NCI-H2107 (cell line): Measurements from ENCODE around the gene CNN3.

ENCODE experiments used
- DNase-seq: peaks from one replicate; lab custom pipeline; 2025; lab: John Stamatoyannopoulos, UW

CNN3 gene

DNA sequence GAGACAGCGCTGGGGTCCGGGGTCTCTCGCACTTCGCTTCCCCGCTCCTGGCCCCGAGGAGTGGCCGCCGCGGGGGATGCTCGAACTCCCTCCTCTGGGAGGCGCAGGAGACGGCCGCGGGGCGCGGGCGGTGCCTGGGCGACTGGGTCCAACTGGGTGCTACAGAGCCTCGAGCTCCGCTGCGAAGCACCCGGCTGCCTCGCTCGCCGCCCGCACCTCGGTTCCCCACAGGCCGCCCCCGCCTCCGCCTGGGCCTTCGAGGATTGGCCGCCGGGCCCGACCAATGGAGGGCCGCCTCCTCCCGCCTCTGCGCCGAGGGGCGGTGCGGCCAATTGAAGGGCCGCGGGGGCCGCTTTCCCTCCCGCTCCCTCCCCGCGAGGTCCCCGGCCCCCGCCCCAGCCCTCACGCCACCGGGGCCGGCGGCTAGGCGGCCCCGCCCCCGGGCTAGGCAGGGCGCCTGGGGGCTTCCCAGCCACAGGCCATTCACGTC is at the start of gene CNN3:
Gene CNN3, minus strand, starts transcription at position 196 of the 490 bp plus-strand sequence. CDS start 216 bp downstream, outside the sequence.
- peak; percentile 94 for DNase-seq

DNA sequence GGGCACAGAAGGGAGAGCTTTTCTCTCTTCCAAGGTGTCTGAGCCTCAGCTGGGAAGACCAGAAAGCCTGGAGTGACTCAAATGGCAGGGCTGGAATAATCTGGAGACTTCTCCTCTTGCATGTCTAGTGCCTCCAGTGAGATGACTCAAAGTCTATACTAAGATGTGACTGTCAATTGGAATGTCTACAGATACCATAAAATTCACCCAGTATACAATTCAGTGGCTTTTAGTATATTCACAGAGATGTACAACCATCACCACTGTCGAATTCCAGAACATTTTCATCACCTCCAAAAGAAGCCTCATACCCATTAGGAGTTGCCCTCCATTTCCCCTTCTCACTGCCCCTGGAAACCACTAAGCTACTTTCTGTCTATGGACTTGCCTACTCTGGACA is 47.9 kb upstream of the CNN3 start:
- no peak for DNase-seq

DNA sequence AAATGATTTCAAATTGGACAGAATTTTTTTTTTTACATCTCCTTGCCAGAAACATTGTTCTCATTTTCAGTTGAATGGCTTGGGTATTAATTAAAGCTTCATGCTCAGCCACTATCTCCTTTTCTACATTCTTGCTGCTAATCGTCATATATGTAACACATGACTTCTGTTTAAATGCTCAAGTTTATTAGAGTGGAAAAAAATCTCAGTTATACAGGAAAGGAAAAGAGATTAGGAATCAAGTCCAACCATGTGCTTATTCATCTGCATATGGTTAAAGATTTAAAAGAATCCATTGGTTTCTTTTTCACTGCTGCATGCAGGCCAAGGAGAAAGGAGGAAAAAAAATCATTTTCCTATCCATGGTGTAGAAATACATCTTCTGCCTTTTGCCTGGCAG is 47.3 kb upstream of the CNN3 start:
- no peak for DNase-seq

DNA sequence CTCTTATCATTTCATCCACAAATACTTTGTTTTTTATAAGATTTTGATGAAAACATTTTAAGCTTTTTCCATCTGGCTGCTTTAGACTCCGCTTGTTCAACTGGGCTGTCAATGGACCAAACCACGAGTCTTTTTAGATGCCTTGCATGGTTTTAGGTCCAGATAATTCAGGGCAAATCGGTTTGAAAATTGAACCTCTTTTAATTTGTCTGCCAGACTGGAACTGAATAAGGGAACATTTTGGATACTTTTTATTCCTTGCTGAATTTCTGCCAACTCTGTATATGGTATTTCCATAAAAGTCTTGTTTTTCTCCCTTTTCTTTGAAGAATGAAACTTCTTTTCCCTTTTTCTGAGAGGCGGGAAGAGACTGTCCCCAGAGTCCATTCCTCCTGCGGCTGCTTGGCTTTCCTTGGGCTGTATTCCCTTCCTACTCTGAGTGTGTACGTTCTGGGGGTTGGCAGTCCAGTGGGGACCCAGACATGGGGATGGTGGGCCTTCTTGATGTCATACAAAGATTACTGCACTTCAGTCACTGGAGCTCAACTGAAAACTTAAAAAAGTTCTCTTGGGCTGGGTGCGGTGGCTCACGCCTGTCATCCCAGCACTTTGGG is 46.5 kb upstream of the CNN3 start:
- no peak for DNase-seq

DNA sequence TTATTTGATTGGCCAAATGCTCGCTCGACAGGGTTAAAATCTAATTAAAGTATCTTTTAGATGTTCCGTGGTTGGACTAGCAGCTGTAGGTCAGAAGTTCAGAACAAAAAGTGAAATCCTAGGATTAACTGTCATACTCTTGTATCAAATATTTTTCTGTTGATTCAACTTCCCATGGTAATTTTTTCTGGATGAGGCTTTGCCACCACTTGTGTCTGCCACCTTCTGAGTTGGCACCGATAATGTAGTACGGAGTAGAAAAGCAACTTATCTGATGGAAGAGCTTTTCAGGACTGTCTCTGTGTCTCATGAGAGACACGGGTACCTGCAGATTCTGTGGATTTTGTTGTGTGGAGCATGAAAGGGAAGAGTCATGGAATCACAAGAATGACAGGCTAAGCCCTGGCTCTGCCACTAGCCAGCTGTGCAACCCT is 44.6 kb upstream of the CNN3 start:
- DNase-seq, result no peak

DNA sequence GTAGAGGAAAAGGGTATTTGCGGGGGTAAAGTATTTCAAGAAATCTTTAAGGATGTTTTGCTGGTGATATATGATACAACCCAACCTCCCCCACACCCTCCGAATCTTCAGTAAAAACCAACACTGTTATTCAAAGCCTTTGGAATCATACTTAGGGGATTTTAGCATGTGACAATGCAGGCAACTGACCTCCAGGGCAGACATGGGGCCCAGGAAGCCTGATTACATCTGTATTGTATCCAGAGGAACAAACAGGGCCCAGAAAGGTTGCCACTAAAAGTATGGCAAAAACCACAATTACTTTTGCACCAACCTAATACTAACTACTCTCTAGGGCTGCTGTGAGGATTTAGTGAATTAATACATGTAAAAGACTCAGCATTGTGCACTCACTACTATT is 43.9 kb upstream of the CNN3 start:
- no peak for DNase-seq

DNA sequence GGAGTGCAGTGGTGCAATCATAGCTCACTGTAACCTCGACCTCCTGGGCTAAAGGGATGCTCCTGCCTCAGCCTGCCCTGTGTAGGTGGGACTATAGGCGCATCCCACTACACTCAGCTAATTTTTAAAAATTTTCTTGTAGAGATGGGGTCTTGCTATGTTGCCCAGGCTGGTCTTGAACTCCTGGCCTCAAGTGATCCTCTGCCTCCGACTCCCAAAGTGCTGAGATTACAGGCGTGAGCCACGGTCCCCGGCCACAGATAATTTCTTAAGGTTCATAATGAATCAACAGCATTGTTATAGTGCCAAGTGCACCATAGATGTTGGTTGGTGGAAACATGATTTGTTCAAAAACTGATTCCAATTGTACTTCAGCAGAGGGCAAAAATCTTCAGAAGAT is 42.2 kb upstream of the CNN3 start:
- DNase-seq, result no peak

DNA sequence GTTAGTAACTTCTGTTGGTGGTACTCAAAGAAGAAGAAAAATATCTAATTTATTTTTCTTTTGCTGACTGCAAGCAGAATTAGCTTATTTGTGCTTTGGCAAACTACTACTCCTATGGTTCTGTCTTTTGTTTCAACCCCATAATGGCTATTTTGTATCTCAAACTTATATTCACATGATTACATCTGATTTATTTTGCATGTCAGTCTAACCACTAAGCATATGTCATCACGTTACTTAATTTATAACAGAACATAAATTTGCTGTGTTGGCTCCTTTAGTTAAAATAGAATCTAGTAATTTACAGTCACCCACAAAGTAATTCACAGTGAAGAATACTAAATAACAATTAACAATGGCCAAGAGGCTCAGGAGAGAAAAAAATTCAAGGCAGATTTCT is 39.1 kb upstream of the CNN3 start:
- no peak for DNase-seq

DNA sequence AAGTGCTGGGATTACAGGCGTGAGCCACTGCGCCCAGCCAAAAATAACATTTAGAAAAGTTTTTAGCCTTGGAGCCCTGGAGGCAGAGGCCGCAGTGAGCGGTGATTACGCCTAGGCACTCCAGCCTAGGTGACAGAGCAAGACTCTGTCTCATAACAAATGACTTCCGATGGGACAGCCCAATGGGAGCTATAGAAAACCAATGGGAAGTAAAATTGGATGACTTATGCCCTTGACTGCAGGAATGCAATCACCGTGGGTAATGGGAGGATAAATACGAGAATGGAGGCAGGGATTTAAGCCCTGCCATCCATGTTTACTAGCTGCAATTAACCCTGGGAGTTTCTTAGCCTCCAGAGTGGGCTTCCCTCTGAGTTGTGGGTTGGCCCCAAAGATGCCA is 37.0 kb upstream of the CNN3 start:
- no peak for DNase-seq

DNA sequence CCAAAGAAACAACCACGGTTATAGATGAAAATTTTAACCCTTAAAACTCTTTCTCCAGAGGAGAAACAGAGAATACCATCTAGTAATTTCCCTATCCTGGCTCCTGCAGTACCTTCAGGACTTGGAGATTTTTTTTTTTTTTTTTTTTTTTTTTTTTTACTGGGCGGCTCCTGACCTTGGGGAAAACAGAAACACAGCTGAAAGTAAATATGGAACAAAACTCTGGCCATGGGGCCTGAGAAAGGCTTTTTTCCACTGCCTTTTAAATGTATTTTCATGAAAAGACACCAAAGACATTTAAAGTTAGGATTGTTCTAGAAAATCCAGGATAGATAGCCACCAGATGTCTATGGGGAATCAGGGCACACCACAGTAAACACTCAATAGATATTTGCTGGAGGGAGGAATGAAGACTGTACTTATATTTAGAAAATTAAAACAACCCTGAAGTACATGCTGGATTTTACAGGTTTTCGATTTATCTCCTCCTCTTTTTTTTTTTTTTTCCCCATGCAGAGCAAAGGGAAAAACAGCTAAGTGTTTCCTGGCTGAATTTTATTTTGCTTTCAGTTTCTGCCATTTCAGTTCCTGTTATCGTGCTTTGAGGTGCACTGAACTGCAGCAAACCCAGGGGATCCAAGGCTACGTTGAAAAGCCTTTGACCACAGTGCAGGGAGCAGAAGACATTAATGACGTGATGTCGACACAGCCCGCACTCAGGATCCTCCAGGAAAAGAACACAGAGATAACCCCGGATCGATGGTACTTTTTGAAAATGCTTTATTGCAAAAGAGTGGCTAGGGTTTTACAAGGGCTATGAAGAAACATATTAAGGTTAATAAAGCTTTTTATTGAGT is 35.7 kb upstream of the CNN3 start:
- no peak for DNase-seq

DNA sequence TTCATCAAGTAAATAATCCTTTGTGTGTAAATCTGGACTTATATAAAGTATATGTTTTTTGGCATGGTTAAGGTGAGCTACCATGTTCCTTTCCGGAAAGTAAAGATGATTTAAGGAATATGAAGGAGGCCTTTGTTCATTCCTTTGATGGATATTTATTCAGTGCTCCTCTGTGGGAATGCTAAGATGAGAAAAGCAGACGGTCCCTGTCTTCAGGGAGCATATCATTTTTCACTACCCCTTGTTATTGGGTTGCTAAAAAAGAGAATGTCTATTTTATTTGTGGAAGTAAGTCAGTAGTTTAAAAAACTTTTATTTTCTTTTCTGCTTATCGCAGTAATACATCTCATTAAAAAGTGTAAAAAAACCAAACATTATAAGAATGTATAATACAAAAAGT is 35.1 kb upstream of the CNN3 start:
- DNase-seq, result no peak

DNA sequence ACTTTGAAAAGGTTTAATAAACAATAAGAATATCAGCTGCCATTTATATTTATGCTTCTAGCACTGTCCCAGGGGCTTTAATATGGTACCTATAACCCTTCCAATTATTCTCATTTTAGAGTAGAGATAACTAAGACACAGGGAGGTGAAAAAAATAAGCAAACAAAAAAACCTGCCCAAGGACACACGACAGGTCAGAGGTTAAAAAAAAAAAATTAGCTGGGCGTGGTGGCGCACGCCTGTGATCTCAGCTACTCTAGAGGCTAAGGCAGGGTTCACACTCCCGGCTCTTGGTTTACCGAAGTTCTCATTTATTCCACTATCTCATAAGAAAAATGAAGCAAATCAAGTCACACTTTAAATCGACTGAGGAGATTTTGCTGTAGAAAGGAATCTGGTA is 34.7 kb upstream of the CNN3 start:
- DNase-seq, result no peak

DNA sequence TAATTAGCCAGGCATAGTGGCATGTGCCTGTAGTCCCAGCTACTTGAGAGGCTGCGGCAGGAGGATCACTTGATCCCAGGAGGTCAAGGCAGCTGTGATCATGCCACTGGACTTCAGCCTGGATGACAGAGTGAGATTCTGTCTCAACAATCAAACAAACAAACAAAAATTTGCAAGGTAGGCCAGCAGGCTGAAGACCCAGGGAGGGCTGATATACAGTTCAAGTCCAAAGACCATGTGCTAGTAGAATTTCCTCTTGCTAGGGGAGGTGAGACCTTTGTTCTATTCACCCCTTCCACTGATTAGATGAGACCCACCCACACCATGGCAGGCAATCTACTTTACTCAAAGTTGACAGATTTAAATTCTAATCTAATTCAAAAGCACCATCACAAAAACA is 31.2 kb upstream of the CNN3 start:
- no peak for DNase-seq

DNA sequence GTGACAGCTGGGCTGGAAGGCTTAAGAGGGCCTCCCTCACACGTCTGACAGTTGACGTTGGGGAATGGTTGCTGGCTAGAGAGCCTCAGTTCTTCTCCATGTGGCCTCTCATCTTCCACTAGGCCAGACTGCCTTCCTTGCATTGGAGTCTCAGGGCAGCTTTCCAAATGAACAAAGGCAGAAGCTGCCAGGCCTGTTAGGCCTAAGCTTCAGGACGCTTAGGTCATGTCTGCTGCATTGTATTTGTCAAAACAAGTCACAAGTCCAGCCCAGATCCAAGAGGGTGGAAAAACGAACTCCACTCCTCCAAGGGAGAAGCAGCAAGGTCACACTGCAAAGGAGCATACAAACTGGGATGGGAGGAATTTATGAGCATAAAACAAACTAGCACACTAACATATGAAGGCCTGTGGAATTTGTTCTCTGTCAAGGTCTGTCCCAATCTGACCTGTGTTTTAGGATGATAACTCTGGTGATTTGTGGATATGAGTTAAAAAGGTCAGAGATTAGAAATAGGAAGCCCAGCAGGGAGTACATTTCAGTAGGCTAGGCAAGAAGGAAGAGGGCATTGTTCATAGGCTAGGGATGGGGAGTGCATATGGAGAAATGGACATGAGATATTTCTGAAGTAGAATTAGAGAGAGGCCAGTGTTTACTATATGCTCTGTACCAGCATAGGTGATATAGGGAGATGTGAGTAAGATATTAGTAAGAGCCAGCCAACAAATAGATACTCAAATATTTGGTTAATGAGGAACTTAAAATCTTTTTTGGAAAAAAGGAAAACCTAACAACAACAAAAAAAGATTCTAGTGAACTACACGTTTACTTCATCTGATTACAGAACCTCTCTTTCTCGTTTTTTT is 29.1 kb upstream of the CNN3 start:
- DNase-seq, result no peak

DNA sequence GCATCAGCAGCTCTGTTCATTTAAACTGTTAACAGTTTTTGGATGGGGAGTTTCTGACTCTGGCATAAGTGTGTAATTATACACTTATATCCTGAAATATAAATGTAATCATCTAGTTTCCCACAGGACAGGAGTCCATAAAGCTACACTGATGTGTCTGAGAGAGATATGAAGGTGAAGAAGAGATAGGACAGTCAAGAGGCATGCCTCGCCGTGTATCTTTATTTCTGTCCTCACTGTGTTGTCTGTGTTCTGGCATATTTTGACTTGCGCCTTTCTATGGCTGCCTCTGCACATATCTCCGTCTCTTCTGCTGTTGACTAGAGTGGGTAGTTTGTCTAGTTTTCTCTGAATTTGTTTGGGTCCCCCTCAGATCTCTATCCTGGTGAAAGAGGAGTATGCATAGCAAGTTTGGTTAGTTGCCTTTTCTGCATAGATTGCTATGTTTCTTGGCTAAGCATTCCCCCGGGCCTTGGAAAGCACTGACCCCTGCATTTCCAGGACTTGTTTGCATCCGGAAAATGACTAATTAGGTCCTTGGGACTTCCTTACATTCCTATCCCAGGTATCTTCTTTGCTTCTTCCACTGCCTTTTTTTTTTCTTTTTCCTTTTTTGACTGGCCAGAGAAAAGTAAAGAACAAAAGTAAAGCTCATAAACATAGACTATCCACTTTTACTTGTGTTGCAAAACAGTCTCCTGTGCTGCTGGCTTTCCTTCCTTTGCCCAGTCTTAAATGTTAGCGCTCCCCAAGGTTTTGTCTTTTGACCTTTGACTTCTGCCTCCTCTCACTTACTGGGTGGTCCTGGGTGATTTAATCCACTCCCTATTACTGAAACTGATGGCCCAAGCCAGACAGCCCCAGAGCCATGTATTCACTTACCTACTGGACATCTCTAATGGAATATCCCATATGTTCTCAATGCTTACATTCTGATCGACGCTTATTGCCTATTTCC is 27.6 kb upstream of the CNN3 start:
- peak; percentile 5 for DNase-seq

DNA sequence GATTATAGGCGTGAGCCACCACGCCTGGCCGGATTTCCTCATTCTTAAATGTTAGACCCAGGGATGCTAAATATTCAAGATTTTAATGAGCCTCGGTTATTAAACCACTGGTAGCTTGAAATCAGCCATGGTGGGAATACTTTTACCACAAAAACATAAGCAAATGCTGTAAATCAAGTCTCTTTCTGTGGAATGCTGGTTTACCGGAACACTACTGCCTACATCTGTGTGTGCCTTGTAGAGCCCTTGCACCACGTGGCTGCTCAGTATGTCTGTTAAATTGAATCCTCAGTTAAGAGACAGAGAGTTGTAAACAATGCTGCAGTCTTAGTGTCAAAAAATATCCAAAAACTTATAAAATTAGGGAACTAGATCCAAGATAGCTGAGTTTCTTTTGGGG is 26.8 kb upstream of the CNN3 start:
- no peak for DNase-seq

DNA sequence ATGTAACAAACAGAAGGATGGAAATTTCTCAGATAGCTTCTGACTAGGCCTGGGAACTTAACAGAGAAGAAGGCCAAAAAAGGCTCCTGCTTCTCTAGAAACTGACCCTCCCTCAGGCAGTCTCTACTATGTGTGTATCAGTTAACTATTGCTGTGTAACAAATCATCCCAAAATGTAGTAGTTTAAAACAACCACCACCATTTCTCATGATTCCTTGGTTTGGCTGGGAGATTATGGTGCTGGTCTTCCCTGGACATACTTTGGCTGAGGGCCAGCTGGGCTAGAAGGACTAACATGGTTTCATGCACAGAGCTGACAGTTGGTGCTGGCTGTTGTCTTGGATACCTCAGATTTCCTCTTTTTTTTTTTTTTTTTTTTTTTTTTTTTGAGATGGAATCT is 26.2 kb upstream of the CNN3 start:
- DNase-seq, result no peak

DNA sequence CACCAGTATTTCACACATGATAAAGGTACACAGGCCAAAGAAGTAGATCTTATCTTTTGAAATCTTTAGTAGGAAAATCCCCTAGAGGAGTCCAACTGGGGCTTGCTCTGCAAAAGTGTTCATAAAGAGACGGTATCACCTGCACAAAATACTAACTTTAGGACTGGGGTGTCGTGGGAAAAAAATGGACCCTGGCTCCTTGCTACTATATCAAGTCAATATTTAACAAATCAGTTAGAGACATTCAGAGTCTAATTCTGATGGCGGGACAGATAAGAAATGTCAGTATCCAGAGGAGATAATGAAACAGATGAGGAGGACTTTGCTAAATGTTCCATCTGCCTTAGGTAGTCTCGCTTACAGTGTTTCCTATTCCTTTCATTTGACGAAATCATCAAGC is 25.6 kb upstream of the CNN3 start:
- DNase-seq, result no peak

DNA sequence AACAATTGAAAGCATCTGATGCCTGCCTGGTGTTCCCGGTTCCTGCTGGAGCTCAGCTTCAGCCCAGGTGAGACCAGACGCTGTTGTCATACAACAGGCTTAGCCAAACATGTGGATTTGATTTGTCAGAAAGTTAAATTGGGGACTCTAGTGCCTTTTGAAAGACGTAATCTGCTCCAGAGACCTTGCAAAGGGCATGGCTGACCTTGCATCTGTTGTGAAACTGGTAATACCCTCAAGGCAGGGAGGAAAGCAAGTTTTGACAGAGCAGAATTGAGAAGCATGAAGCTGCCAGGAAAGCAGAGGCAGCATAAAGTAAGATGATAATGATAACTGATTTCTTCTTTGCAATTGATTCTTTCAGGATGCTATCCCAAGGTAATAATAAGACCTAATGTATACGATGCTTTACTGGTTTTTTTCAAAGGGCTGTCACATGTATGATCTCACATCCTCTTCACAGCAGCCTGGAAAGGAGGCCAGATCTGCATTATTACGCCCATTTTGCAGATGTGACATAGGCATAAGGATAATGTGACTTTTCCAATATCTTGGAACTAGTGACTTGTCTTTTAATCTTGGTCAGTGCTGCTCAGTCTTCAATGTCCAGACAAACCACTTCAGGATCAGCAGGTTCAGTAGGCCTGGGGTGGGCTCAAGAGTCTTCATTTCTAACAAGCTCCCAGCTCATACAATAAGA is 24.7 kb upstream of the CNN3 start:
- no peak for DNase-seq

DNA sequence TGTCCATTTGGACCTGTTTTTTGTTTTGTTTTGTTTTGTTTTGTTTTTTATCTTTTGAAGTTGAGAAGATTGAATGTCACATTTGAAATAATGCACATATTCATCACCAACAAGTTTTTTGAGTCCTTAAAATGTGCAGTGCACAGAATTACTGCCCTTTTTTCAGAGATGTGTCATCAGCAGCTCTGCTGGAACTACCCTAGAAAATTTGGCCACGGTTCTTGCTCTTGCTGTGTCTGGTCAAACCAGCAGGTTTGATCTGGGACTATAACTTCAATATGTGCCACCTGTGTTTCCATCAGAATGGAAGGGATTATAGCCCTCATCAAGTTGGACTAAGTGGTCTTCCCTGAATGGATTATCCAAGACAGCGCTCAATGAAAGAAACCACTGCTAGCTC is 24.1 kb upstream of the CNN3 start:
- DNase-seq, result no peak
